ENCODE data around the gene COA6.

GRCh38 chr1:234324821-234325220 lies 48.4 kb upstream of the COA6 start:
- TF ChIP-seq EZH2 (IDR thresholded peaks at IDR 0.05) (no peak), POLR2AphosphoS5 (IDR thresholded peaks at IDR 0.05; ENCODE audit: borderline replicate concordance, low read depth, low read length) (no peak), FOXP2 (optimal IDR thresholded peaks at IDR 0.05; ENCODE audit: control extremely low read depth, extremely low read length, insufficient read depth) (no peak)
